ENCODE data around the gene PRSS48.

Gene PRSS48

DNA sequence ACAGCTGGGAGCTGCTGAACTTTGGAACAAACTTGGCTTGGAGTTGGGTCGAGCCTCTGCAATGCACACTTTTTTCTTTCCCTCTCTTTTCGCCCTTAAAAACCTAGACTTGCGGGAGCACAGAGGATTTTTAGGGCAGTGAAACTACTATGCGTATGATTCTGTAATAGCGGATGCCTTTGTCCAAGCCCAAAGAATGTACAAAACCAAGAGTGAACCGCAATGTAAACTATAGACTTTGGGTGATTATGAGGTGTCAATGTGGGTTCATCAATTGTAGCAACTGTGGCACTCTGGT lies 48.9 kb downstream of the PRSS48 start:
- Mint-ChIP-seq H3K27ac (peak overlapping the region; percentile 98), H3K36me3 (ENCODE audit: low read depth) (peaks cover 8% of the 10 kb centered on the region), H3K27me3 (ENCODE audit: low read depth, poor library complexity) (no peaks in the 10 kb centered on the region), H3K9me3 (peaks cover 4% of the 10 kb centered on the region), H3K4me1 (peaks cover 47% of the 10 kb centered on the region), H3K4me3 (peak overlapping the region; percentile 91)
- no peak for DNase-seq
- TF ChIP-seq, protein P1, sequence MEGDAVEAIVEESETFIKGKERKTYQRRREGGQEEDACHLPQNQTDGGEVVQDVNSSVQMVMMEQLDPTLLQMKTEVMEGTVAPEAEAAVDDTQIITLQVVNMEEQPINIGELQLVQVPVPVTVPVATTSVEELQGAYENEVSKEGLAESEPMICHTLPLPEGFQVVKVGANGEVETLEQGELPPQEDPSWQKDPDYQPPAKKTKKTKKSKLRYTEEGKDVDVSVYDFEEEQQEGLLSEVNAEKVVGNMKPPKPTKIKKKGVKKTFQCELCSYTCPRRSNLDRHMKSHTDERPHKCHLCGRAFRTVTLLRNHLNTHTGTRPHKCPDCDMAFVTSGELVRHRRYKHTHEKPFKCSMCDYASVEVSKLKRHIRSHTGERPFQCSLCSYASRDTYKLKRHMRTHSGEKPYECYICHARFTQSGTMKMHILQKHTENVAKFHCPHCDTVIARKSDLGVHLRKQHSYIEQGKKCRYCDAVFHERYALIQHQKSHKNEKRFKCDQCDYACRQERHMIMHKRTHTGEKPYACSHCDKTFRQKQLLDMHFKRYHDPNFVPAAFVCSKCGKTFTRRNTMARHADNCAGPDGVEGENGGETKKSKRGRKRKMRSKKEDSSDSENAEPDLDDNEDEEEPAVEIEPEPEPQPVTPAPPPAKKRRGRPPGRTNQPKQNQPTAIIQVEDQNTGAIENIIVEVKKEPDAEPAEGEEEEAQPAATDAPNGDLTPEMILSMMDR (IDR thresholded peaks at IDR 0.05), result no peak

DNA sequence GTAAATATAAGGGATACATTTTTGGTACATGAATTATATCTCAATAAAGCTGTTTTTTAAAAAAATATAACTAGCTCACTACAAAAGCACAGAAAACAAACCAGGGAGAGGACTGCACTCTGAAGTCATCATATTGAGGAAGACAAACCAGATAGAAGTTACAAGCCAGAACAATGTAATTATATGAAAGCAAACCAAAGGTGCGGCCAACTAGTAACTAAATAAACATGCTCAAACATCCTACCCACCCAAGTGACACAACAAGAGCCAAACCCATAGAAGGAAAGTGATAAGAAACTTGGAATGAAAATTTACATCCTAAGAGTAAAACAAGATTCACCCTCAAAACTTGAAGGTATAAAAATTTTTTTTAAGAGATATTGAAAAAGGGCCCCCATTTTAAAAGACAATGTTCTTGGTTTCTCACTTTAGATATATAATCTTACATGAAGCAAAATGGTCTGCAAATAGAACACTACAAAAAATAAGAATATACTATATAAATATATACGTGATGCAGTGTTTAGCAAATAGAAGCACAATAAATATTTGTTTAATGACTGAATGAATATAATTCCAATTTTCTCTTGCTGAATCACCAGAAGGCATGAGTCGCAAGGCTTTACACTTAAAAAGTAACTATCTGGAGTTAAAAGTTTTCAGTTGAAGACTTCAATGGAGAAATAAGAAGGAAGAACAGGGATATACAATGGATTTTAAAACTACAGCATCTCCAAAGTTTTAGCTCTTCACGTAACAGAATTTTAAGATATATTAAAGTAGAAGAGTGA lies 52.5 kb downstream of the PRSS48 start:
- Mint-ChIP-seq H3K27ac (no peak overlapping the region), H3K36me3 (ENCODE audit: low read depth) (no peaks in the 10 kb centered on the region), H3K4me3 (no peak overlapping the region), H3K9me3 (peaks cover 4% of the 10 kb centered on the region), H3K27me3 (ENCODE audit: low read depth, poor library complexity) (no peaks in the 10 kb centered on the region), H3K4me1 (peaks cover 12% of the 10 kb centered on the region)
- TF ChIP-seq, protein P1 (IDR thresholded peaks at IDR 0.05), result no peak
- no peak for DNase-seq

DNA sequence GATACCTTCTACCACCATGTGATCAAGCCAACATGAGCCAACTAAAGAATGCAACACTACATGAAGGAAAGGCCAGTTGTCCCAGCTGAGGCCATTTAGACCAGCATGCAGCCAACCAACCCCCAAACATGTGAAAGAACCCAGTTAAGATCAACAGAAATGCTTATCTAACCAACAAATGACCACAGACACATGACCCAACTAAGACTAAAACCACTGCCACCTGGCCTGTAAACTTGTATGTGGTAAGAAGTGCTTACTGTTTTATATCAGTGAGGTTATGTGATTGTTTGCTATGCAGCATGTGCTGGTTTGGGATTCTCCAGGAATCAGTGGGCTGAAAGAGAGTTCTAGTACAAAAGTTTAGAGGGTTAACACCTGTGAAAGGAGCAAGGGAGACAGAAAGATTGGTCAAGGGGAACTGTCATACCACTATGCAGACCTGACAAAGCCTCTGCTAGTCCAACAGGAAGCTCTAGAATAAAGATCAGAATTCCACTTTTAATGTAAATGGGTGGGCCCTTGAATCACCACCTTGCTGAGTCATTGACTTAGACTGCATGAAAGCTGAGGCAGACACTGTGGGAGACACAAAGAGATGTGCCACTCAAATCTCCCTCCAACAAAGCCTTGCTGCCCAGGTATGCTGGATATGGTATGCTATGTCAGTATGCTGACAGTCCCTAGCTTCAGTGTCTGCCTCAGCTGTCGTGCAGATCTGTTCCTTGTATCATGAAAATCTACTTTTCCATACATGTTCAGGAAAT lies 54.5 kb downstream of the PRSS48 start:
- no peak for DNase-seq
- TF ChIP-seq, protein P1 (IDR thresholded peaks at IDR 0.05), result no peak
- H3K27ac Mint-ChIP-seq, result no peak overlapping the region

DNA sequence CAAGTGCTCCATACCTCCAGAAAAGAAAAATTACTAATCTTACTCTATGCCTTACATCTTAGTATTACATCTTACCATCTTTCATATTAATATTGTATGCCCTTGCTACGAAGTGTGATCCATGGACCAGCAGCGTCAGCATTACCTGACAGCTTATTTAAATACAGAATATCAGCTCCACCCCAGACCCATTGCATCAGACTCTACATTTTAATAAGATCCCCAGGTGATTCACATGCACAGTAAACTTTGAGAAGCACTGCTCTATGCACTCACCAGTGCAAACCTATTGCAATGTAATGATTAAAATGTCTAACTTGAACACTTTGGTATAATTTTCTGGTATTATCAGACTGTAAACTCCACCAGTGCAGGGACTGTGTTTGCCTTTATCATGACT lies 62.5 kb downstream of the PRSS48 start:
- no peak for DNase-seq
- TF ChIP-seq, protein P1 (IDR thresholded peaks at IDR 0.05), result no peak
- Mint-ChIP-seq H3K36me3 (ENCODE audit: low read depth) (no peaks in the 10 kb centered on the region), H3K4me3 (no peak overlapping the region), H3K9me3 (no peaks in the 10 kb centered on the region), H3K27me3 (ENCODE audit: low read depth, poor library complexity) (peaks cover 6% of the 10 kb centered on the region), H3K27ac (no peak overlapping the region), H3K4me1 (no peaks in the 10 kb centered on the region)

More for the DNA sequence above, 54.5 kb downstream of the PRSS48 start:
- no peak overlapping the region for H3K4me3 Mint-ChIP-seq
- H3K36me3 Mint-ChIP-seq (ENCODE audit: low read depth), result no peaks in the 10 kb centered on the region
- no peaks in the 10 kb centered on the region for H3K27me3 Mint-ChIP-seq (ENCODE audit: low read depth, poor library complexity)
- no peaks in the 10 kb centered on the region for H3K9me3 Mint-ChIP-seq
- H3K4me1 Mint-ChIP-seq, result no peaks in the 10 kb centered on the region

- Mint-ChIP-seq H3K27me3 (ENCODE audit: low read depth, poor library complexity) (peaks cover 6% of the 10 kb centered on the region), H3K9me3 (peaks cover 3% of the 10 kb centered on the region), H3K27ac (no peak overlapping the region), H3K4me3 (no peak overlapping the region), H3K4me1 (peaks cover 1% of the 10 kb centered on the region), H3K36me3 (ENCODE audit: low read depth) (no peaks in the 10 kb centered on the region)
- TF ChIP-seq, protein P1 (IDR thresholded peaks at IDR 0.05), result no peak
- no peak for DNase-seq
Measured at GRCh38 chr4:151340751-151341385, 63.9 kb downstream of the PRSS48 start.

Data from nephron progenitor cell (in vitro differentiated cells).